KOPT-K1 (cell line): Measurements from ENCODE around the gene TBC1D2.

Source experiments
- H3K27ac ChIP-seq: fragments of 200-600 bp; sonication (generic); 2 replicates; pipeline ENCODE4 v1.5.1; 2016; ENCODE audit warnings: antibody characterized with exemption, mild to moderate bottlenecking, low read depth, low read length; ENCODE audit not compliant: poor library complexity, severe bottlenecking
- H3K36me3 ChIP-seq: fragments of 200-600 bp; sonication (generic); 2 replicates; pipeline ENCODE4 v1.5.1; 2017; ENCODE audit warnings: antibody characterized with exemption, mild to moderate bottlenecking, low read length, moderate library complexity; ENCODE audit not compliant: insufficient read depth
- H3K9me3 ChIP-seq: fragments of 200-600 bp; sonication (generic); 2 replicates; pipeline ENCODE4 v1.5.1; 2017; ENCODE audit warnings: antibody characterized with exemption, low read length, mild to moderate bottlenecking; ENCODE audit not compliant: insufficient read depth, poor library complexity, severe bottlenecking

TBC1D2 gene

DNA sequence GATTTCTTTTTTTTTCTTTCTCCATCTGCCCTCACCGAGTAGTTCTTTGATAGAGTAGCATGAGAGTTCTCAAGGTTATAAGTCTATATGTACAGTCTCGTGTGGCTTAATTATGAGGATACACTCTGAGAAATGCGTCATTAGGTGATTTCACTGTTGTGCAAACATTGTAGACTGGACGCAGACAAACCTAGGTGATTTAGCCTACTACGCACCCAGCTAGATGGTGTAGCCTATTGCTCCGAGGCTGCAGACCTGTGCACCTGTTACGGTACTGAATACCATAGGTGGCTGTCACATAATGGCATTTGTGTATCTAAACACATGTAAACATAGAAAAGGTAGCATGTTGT, 36.1 kb downstream of the TBC1D2 start:
- Histone ChIP-seq H3K27ac (no peak overlapping the region), H3K36me3 (no peaks in the 10 kb centered on the region), H3K9me3 (no peaks in the 10 kb centered on the region)

GRCh38 chr9:98218562-98219363, 36.7 kb downstream of the TBC1D2 start:
- Histone ChIP-seq H3K27ac (no peak overlapping the region), H3K36me3 (no peaks in the 10 kb centered on the region)

DNA sequence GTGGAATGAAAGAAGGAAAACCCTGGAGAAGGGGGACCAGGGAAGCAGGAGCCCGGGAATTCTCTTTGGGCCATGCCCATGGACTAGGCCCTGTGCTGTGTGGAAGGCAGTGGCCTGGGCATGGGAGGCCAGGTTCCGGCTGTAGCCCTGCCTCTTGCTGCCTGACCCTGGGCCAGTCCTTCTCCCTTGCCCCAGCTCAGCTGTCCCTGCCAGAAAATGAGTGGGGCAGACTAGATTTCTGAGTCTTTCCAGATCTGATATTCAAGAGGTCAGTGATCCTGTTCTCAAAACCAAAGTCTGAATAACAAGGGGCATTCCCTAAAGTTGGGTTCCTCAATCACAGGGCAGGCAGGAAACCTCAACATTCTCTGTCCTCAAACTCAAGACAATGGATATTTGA, 38.2 kb downstream of the TBC1D2 start:
- H3K27ac ChIP-seq = no peak overlapping the region
- H3K9me3 ChIP-seq = no peaks in the 10 kb centered on the region
- H3K36me3 ChIP-seq = no peaks in the 10 kb centered on the region

More at GRCh38 chr9:98218562-98219363, 36.7 kb downstream of the TBC1D2 start:
- H3K9me3 ChIP-seq = no peaks in the 10 kb centered on the region

- no peak overlapping the region for H3K27ac ChIP-seq
- H3K9me3 ChIP-seq = no peaks in the 10 kb centered on the region
- no peaks in the 10 kb centered on the region for H3K36me3 ChIP-seq
These were observed 39.1 kb downstream of the TBC1D2 start for GRCh38 chr9:98216391-98216790.

- no peaks in the 10 kb centered on the region for H3K9me3 ChIP-seq
- no peaks in the 10 kb centered on the region for H3K36me3 ChIP-seq
- H3K27ac ChIP-seq = no peak overlapping the region
These were observed 39.6 kb downstream of the TBC1D2 start for GRCh38 chr9:98215821-98216220.

DNA sequence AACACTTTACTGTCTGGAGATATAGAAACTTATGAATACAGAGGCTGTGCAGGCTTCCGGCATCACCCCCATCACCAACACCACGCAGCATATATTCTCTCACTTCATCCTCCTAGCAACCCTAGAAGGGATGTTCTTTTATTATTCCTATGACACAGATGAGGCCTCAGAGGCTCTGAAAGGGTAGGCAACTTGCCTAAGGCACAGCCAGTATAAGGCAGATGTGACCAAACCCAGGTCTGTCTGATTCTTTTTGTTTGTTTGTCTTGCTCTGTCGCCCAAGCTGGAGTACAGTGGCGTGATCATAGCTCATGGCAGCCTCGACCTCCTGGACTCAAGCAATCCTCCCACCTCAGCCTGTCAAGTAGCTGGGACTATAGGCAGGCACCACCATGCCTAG, 40.2 kb downstream of the TBC1D2 start:
- no peaks in the 10 kb centered on the region for H3K9me3 ChIP-seq
- no peak overlapping the region for H3K27ac ChIP-seq
- no peaks in the 10 kb centered on the region for H3K36me3 ChIP-seq

DNA sequence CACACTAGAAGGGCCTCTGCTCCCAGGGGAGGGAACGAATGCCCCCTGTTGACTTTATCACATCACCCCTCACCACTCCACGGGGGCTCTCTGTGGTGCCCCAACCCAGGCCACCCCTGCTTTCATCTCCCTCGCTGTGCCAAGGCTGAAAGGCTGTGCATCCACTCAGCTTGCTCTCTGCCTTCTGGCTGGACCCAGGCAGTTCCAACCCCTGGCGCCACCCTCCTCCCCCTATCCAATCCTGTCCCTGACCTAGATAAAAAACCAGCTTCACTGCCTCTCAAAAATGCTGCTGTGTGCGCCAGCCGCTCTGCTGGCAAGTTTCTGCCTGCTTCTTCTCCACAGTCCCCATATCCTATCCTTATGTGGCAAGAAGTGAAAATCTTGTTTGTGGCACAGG, 40.6 kb downstream of the TBC1D2 start:
- H3K27ac ChIP-seq = no peak overlapping the region
- no peaks in the 10 kb centered on the region for H3K9me3 ChIP-seq
- no peaks in the 10 kb centered on the region for H3K36me3 ChIP-seq

GRCh38 chr9:98211260-98211659, 44.2 kb downstream of the TBC1D2 start:
- Histone ChIP-seq H3K9me3 (no peaks in the 10 kb centered on the region), H3K36me3 (no peaks in the 10 kb centered on the region), H3K27ac (no peak overlapping the region)

DNA sequence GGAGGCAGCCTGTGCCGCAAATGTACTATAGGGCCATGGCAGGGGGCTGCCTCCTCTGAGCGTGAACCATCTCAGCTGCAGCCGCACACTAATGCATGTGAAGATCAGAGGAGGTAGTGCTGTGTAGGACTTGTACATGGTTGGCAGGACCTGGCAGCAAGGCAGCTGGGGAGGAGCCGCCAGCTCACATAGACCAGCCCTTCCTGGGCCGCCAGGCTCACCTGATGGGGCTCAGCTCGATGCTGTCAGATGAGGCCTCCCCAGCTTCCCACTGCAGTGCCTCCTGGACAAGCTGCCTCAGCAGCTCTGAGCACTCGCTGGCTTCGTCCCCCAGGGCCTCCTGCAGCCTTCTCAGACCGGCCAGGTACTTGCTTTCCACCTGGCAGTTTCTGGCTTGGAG, 45.0 kb downstream of the TBC1D2 start:
- H3K9me3 ChIP-seq = no peaks in the 10 kb centered on the region
- H3K27ac ChIP-seq = no peak overlapping the region
- no peaks in the 10 kb centered on the region for H3K36me3 ChIP-seq

DNA sequence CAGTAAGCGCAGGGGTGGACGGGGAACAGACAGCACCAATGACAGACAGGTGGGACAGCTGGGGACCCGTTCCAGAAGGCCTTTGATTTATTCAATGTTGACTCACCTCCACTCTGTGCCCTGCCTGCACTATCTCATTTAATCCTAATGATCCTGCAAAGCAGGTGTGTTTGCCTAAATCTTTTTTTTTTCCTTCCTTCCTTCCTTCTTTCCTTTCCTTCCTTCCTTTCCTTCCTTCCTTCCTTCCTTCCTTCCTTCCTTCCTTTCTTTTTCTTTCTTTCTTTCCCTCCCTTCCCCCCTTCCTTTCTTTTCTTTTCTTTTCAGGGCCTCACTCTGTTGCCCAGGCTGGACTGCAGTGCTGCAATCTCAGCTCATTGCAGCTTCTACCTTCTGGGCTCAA, 45.9 kb downstream of the TBC1D2 start:
- Histone ChIP-seq H3K36me3 (no peaks in the 10 kb centered on the region), H3K9me3 (no peaks in the 10 kb centered on the region), H3K27ac (no peak overlapping the region)

DNA sequence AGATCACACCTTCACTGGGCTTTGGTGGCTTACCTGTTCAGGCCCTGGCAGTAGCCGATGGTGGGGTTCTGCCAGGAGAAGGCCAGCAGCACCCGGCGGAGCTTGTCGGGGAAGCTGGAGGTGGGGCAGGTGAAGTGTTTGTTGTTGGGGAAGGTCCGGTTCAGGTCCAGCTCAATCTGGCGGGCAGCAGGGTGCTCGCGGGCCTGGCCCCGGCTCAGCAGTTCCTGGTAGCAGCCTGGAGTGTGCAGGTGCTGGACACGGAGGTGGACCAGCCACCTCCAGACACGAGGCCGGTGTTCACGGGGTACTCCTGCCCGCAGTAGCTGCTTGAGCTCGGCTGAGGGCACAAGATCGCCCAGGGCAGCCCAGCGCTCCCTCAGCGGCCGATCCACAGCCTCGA, 46.8 kb downstream of the TBC1D2 start:
- H3K9me3 ChIP-seq = no peaks in the 10 kb centered on the region
- no peaks in the 10 kb centered on the region for H3K36me3 ChIP-seq
- H3K27ac ChIP-seq = no peak overlapping the region

DNA sequence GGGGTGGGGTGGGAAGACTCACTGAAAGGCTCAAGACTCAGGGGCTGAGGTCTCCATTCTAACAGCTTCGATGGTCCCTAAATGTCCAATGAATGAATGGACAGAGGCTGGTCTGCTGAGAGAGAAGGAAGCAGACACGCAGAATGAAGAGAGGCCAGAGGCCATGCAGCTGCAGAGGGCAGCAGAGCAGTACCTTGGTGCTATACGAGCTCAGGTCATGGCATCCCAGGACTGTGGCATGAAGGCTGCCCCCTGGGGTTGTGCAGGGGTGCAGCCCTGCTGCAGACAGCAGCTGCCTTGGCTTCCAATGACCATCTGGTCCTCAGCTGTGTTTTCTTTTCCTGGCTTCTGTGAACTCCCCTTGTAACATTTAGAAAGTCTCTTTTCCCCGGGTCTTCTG, 47.8 kb downstream of the TBC1D2 start:
- Histone ChIP-seq H3K9me3 (no peaks in the 10 kb centered on the region), H3K36me3 (no peaks in the 10 kb centered on the region), H3K27ac (no peak overlapping the region)

GRCh38 chr9:98206754-98207153, 48.7 kb downstream of the TBC1D2 start:
- Histone ChIP-seq H3K9me3 (no peaks in the 10 kb centered on the region), H3K27ac (no peak overlapping the region), H3K36me3 (no peaks in the 10 kb centered on the region)

GRCh38 chr9:98204692-98205091, 50.8 kb downstream of the TBC1D2 start:
- Histone ChIP-seq H3K27ac (no peak overlapping the region), H3K9me3 (no peaks in the 10 kb centered on the region), H3K36me3 (no peaks in the 10 kb centered on the region)

GRCh38 chr9:98203153-98203552, 52.3 kb downstream of the TBC1D2 start:
- Histone ChIP-seq H3K27ac (no peak overlapping the region), H3K9me3 (no peaks in the 10 kb centered on the region), H3K36me3 (no peaks in the 10 kb centered on the region)

GRCh38 chr9:98202252-98202651, 53.2 kb downstream of the TBC1D2 start:
- Histone ChIP-seq H3K27ac (no peak overlapping the region), H3K9me3 (no peaks in the 10 kb centered on the region), H3K36me3 (no peaks in the 10 kb centered on the region)
